Keratinocyte (primary cell): Measurements from ENCODE around the gene MDK. TPM values are rescaled to one million over a fixed set of nuclear protein-coding genes. Genes with fewer than 3 reads are reported as not detected.

ENCODE experiments used
- DNase-seq: peaks from one replicate; pipeline ENCODE4 v3.0.0-alpha.2; 2011; ENCODE audit warnings: low read depth, missing footprints, low spot score
- FAIRE-seq: peaks from 2 replicates; lab custom pipeline; 2011; peaks lifted over from hg19 to GRCh38; lab: Jason Lieb, UNC
- H2AFZ ChIP-seq: 2 replicates; pipeline ENCODE4 v1.6.0; 2012; ENCODE audit warnings: low read length, control low read depth, inconsistent platforms; ENCODE audit not compliant: control insufficient read depth
- H3K27ac ChIP-seq: 2 replicates; pipeline ENCODE4 v1.5.1; 2011; ENCODE audit warnings: low read length; ENCODE audit not compliant: control insufficient read depth, insufficient read depth
- H3K27me3 ChIP-seq: 3 replicates; pipeline ENCODE4 v1.6.0; 2011; ENCODE audit warnings: low read length; ENCODE audit not compliant: control insufficient read depth, insufficient read depth; ENCODE audit errors: extremely low read depth
- H3K36me3 ChIP-seq, 2 experiments: 2 replicates in 1 of 2; 3 replicates in 1 of 2; pipeline ENCODE4 v1.5.1; 2011; ENCODE audit warnings: low read length in 2 of 2, mild to moderate bottlenecking in 1 of 2; ENCODE audit not compliant: control insufficient read depth in 2 of 2, insufficient read depth in 2 of 2; ENCODE audit errors: extremely low read depth in 1 of 2
- H3K4me1 ChIP-seq: 3 replicates; pipeline ENCODE4 v1.5.1; 2011; ENCODE audit warnings: low read length; ENCODE audit not compliant: control insufficient read depth, insufficient read depth; ENCODE audit errors: extremely low read depth
- H3K4me2 ChIP-seq: 3 replicates; pipeline ENCODE4 v1.6.0; 2011; ENCODE audit warnings: low read depth, low read length; ENCODE audit not compliant: control insufficient read depth, insufficient read depth; ENCODE audit errors: extremely low read depth
- H3K4me3 ChIP-seq, 3 experiments: fragments of 200-600 bp in 1 of 3; sonication (generic) in 1 of 3; 2 replicates in 2 of 3; 3 replicates in 1 of 3; pipeline ENCODE4 v1.5.1; 2011 to 2016; ENCODE audit warnings: low read length in 3 of 3, mild to moderate bottlenecking in 3 of 3, control low read depth in 2 of 3, inconsistent platforms in 1 of 3, low read depth in 1 of 3, mixed read lengths in 1 of 3, mixed run types in 1 of 3, moderate library complexity in 1 of 3; ENCODE audit not compliant: control insufficient read depth in 2 of 3, insufficient read depth in 2 of 3; ENCODE audit errors: extremely low read depth in 1 of 3
- H3K79me2 ChIP-seq: 2 replicates; pipeline ENCODE4 v1.6.0; 2012; ENCODE audit warnings: low read length; ENCODE audit not compliant: control insufficient read depth, insufficient read depth
- H3K9ac ChIP-seq: 3 replicates; pipeline ENCODE4 v1.6.0; 2011; ENCODE audit warnings: low read length; ENCODE audit not compliant: control insufficient read depth, insufficient read depth; ENCODE audit errors: extremely low read depth
- H3K9me1 ChIP-seq: 3 replicates; pipeline ENCODE4 v1.6.0; 2011; ENCODE audit warnings: low read length; ENCODE audit not compliant: control insufficient read depth, insufficient read depth; ENCODE audit errors: extremely low read depth
- H3K9me3 ChIP-seq: 2 replicates; pipeline ENCODE4 v1.5.1; 2012; ENCODE audit warnings: low read depth, low read length; ENCODE audit not compliant: control insufficient read depth
- H4K20me1 ChIP-seq: 3 replicates; pipeline ENCODE4 v1.6.0; 2011; ENCODE audit warnings: low read length; ENCODE audit not compliant: control insufficient read depth, insufficient read depth; ENCODE audit errors: extremely low read depth
- CTCF ChIP-seq, 3 experiments: IDR thresholded peaks in 1 of 3; conservative IDR thresholded peaks in 1 of 3; optimal IDR thresholded peaks in 1 of 3; 2 replicates in 2 of 3; 3 replicates in 1 of 3; pipeline versions ENCODE3 to v1.5.1; 2011; ENCODE audit warnings: low read length in 3 of 3, mild to moderate bottlenecking in 3 of 3, moderate library complexity in 2 of 3, control low read depth in 1 of 3, inconsistent platforms in 1 of 3; ENCODE audit not compliant: insufficient read depth in 2 of 3; ENCODE audit errors: extremely low read depth in 1 of 3
- EZH2 ChIP-seq: IDR thresholded peaks from one replicate; pipeline ENCODE4 v1.6.1; 2012; ENCODE audit warnings: inconsistent platforms, mild to moderate bottlenecking, low read length, moderate library complexity
- dilution Hi-C: fragments of 300-500 bp; cut with MboI; formaldehyde crosslinking; loops from one replicate; pipeline ENCODE4 v1.7.0; 2020; ENCODE audit warnings: low sequenced_read_pairs; ENCODE audit not compliant: extremely low pct_ligation_motif_present
- polyA plus RNA-seq, 5 experiments: library from polyadenylated mRNA; depleted of rRNA in 3 of 5; stranded (reverse) in 3 of 5; stranded (forward) in 1 of 5; unstranded in 1 of 5; fragments of >200 nt; gene quantifications; 1 replicate in 1 of 5; 2 replicates in 3 of 5; 3 replicates in 1 of 5; pipeline versions ENCODE4 v1.2.1 to v1.2.3, GENCODE V29; 2011 to 2012; ENCODE audit warnings: missing spikeins in 2 of 5, low read depth in 1 of 5, low replicate concordance in 1 of 5

MDK gene
- polyA plus RNA-seq, 1 donor (not counting 4 experiments of a cell fraction or from before 2014, with no cell fraction given), result 5.4 TPM

- Histone ChIP-seq H3K27ac (no peak overlapping the region), H3K9me1 (no peaks in the 10 kb centered on the region), H3K4me2 (no peak overlapping the region), H3K4me3 (no peak overlapping the region), H4K20me1 (no peaks in the 10 kb centered on the region), H3K27me3 (peaks cover 6% of the 10 kb centered on the region), H3K79me2 (no peaks in the 10 kb centered on the region), H2AFZ (no peak overlapping the region), H3K36me3 (peaks cover 10 to 31% of the 10 kb centered on the region in 2 experiments), H3K4me1 (peaks cover 7% of the 10 kb centered on the region), H3K9ac (no peak overlapping the region), H3K9me3 (no peaks in the 10 kb centered on the region)
- DNase-seq, result no peak
- no peak for FAIRE-seq
- dilution Hi-C loops, result no loop called here
- TF ChIP-seq CTCF (optimal IDR thresholded peaks at IDR 0.05 in 1 of 3, IDR thresholded peaks at IDR 0.05 in 1 of 3, conservative IDR thresholded peaks at IDR 0.05 in 1 of 3; ENCODE audit: extremely low read depth in 1 of 3, insufficient read depth in 2 of 3, low read length in 3 of 3) (no peak), EZH2 (no peak)
Observed at GRCh38 chr11:46377290-46377689, 4.2 kb upstream of the MDK start.

GRCh38 chr11:46377831-46378230, 3.6 kb upstream of the MDK start:
- no peak for DNase-seq
- dilution Hi-C loops, result no loop called here

More at GRCh38 chr11:46377831-46378230, 3.6 kb upstream of the MDK start:
- H3K4me3 ChIP-seq, result no peak overlapping the region
- no peaks in the 10 kb centered on the region for H4K20me1 ChIP-seq
- H3K9ac ChIP-seq, result no peak overlapping the region
- no peak overlapping the region for H2AFZ ChIP-seq
- TF ChIP-seq EZH2 (no peak), CTCF (optimal IDR thresholded peaks at IDR 0.05 in 1 of 3, IDR thresholded peaks at IDR 0.05 in 1 of 3, conservative IDR thresholded peaks at IDR 0.05 in 1 of 3; ENCODE audit: extremely low read depth in 1 of 3, insufficient read depth in 2 of 3, low read length in 3 of 3) (no peak)
- no peaks in the 10 kb centered on the region for H3K79me2 ChIP-seq
- H3K4me2 ChIP-seq, result no peak overlapping the region
- H3K27me3 ChIP-seq, result peaks cover 10% of the 10 kb centered on the region
- H3K4me1 ChIP-seq, result peaks cover 7% of the 10 kb centered on the region
- no peaks in the 10 kb centered on the region for H3K9me1 ChIP-seq
- H3K9me3 ChIP-seq, result no peaks in the 10 kb centered on the region
- H3K27ac ChIP-seq, result no peak overlapping the region
- H3K36me3 ChIP-seq, result peaks cover 10 to 28% of the 10 kb centered on the region in 2 experiments
- no peak for FAIRE-seq
